GM12878 (cell line): ENCODE measurements around the gene CFAP92. TPM values are rescaled to one million over a fixed set of nuclear protein-coding genes. Genes with fewer than 3 reads are reported as not detected.

ENCODE experiments used
- ATAC-seq: fragments of 200-7000 bp; cut with Tn5 transposase; 3 replicates; pipeline ENCODE4 v1.9.1; 2020; ENCODE audit warnings: mild to moderate bottlenecking, moderate library complexity
- BruUV-seq: library from RNA; stranded (reverse); fragments of 400-500 nt; replicated peaks from 2 replicates; lab custom pipeline; 2021; lab: Mats Ljungman, UMichigan
- CTCF ChIA-PET: fragments of 300-600 bp; sonication (Branson Sonifier 250); formaldehyde crosslinking; extraction: SDS; loops from one replicate; lab custom pipeline; 2021; ENCODE audit warnings: inconsistent platforms; lab: Yijun Ruan, JAX
- POLR2A ChIA-PET: fragments of 350-600 bp; formaldehyde crosslinking; extraction: SDS; loops from one replicate; lab custom pipeline; 2021; ENCODE audit warnings: inconsistent platforms; lab: Charles Lee
- RAD21 ChIA-PET: fragments of 300-600 bp; sonication (Branson Sonifier 250); formaldehyde crosslinking; loops from one replicate; lab custom pipeline; 2023; ENCODE audit warnings: antibody characterized with exemption; ENCODE audit not compliant: unreplicated experiment; lab: Charles Lee
- SMC1A ChIA-PET: fragments of 300-600 bp; sonication (Branson Sonifier 250); formaldehyde crosslinking; loops from one replicate; lab custom pipeline; 2023; ENCODE audit not compliant: unreplicated experiment, uncharacterized antibody; lab: Charles Lee
- DNase-seq: peaks from one replicate; pipeline ENCODE4 v3.0.0-alpha.2; 2011; ENCODE audit warnings: low read depth, low spot score
- FAIRE-seq: peaks from 3 replicates; lab custom pipeline; 2011; peaks lifted over from hg19 to GRCh38; lab: Jason Lieb, UNC
- H2AFZ ChIP-seq: 2 replicates; pipeline ENCODE4 v1.6.0; 2011; ENCODE audit warnings: low read depth, low read length, control low read depth; ENCODE audit not compliant: control insufficient read depth
- H3K27ac ChIP-seq: 2 replicates; pipeline ENCODE4 v1.5.1; 2011; ENCODE audit warnings: control low read depth; ENCODE audit not compliant: control insufficient read depth, insufficient read depth
- H3K27me3 ChIP-seq, 2 experiments: replicated peaks in 1 of 2; 2 replicates each; pipeline versions ENCODE4 v1.6.0 to v1.6.1; 2011; ENCODE audit warnings: low read length in 1 of 2; ENCODE audit not compliant: control insufficient read depth in 2 of 2, insufficient read depth in 2 of 2
- H3K36me3 ChIP-seq, 2 experiments: 2 replicates each; pipeline ENCODE4 v1.5.1; 2011; ENCODE audit warnings: low read length in 1 of 2; ENCODE audit not compliant: control insufficient read depth in 2 of 2, insufficient read depth in 2 of 2
- H3K4me1 ChIP-seq: 2 replicates; pipeline ENCODE4 v1.6.1; 2011; ENCODE audit warnings: mild to moderate bottlenecking, low read length, moderate library complexity, mixed read lengths; ENCODE audit not compliant: control insufficient read depth, insufficient read depth
- H3K4me2 ChIP-seq: 2 replicates; pipeline ENCODE4 v1.6.0; 2011; ENCODE audit warnings: control low read depth; ENCODE audit not compliant: control insufficient read depth, insufficient read depth
- H3K4me3 ChIP-seq: fragments of 200-600 bp; sonication (generic); 2 replicates; pipeline ENCODE4 v1.5.1; 2016
- H3K79me2 ChIP-seq: 2 replicates; pipeline ENCODE4 v1.6.0; 2011; ENCODE audit warnings: low read length; ENCODE audit not compliant: control insufficient read depth, insufficient read depth
- H3K9ac ChIP-seq: 2 replicates; pipeline ENCODE4 v1.8.0; 2011; ENCODE audit warnings: low read length, control low read depth, mixed read lengths; ENCODE audit not compliant: control insufficient read depth, insufficient read depth
- H3K9me3 ChIP-seq: replicated peaks from 3 replicates; pipeline ENCODE4 v1.5.1; 2011; ENCODE audit warnings: mild to moderate bottlenecking, low read length; ENCODE audit not compliant: control insufficient read depth, insufficient read depth
- H4K20me1 ChIP-seq: 2 replicates; pipeline ENCODE4 v1.6.0; 2011; ENCODE audit not compliant: control insufficient read depth, insufficient read depth
- CBX3 ChIP-seq: fragments of 200-600 bp; sonication (generic); IDR thresholded peaks from 2 replicates; pipeline ENCODE4 v1.6.1; 2016; ENCODE audit warnings: low read depth, borderline replicate concordance
- CHD4 ChIP-seq: fragments of 200-600 bp; sonication (generic); IDR thresholded peaks from 2 replicates; pipeline ENCODE4 v1.6.1; 2016; ENCODE audit warnings: mild to moderate bottlenecking
- NR2C2 ChIP-seq: IDR thresholded peaks from 2 replicates; pipeline ENCODE4 v1.6.1; 2011; ENCODE audit warnings: borderline replicate concordance, low read depth; ENCODE audit not compliant: control insufficient read depth, insufficient read length
- RBBP5 ChIP-seq: fragments of 200-600 bp; sonication (generic); conservative IDR thresholded peaks from 2 replicates; pipeline ENCODE4 v1.6.1; 2016
- WGBS: methylation state at CpG from one replicate; pipeline ENCODE4 v1.1.6; 2016; ENCODE audit warnings: low lambda C conversion rate; ENCODE audit not compliant: insufficient replicate concordance, insufficient coverage; ENCODE audit errors: missing lambda C conversion rate; 5-methylcytosine and 5-hydroxymethylcytosine counted together
- in situ Hi-C: fragments of 300-500 bp; cut with MboI; formaldehyde crosslinking; loops from 9 replicates; pipeline ENCODE4 v1.14.3; 2018; ENCODE audit warnings: mixed read lengths
- intact Hi-C: fragments of 100-400 bp; cut with micrococcal nuclease; formaldehyde crosslinking; loops from one replicate; pipeline ENCODE4 v1.14.2; 2022; ENCODE audit not compliant: unreplicated experiment
- polyA plus RNA-seq, 11 experiments: library from polyadenylated mRNA; depleted of rRNA in 4 of 11; unstranded in 6 of 11; stranded (reverse) in 5 of 11; fragments of >200 nt; fragmentation: Nextera tagmentation in 4 of 11; fragmentation: Illumina TruSeq in 1 of 11; extraction: Ambion mirVana in 4 of 11; extraction: Trizol in 1 of 11; gene quantifications; 1 replicate in 1 of 11; 2 replicates in 10 of 11; pipeline versions ENCODE4 v1.2.1 to v1.2.3, GENCODE V29; 2011 to 2016; ENCODE audit warnings: inconsistent platforms in 2 of 11, missing spikeins in 2 of 11, low read depth in 1 of 11
- total RNA-seq, 4 experiments: library from RNA; depleted of rRNA in 3 of 4; stranded (reverse); fragments of >200 nt in 3 of 4; fragmentation: Illumina TruSeq in 1 of 4; extraction: Trizol in 1 of 4; gene quantifications; 2 replicates each; pipeline versions ENCODE4 v1.2.1 to v1.2.3, GENCODE V29; 2013 to 2021
- TF ChIP-seq, protein P1 (sequence below): fragments of 450-650 bp; IDR thresholded peaks from 2 replicates; pipeline ENCODE4 v1.6.1; 2017; ENCODE audit warnings: low read depth, mild to moderate bottlenecking, moderate library complexity
- TF ChIP-seq, protein P2 (sequence below): fragments of 450-650 bp; IDR thresholded peaks from 2 replicates; pipeline ENCODE4 v1.6.1; 2017; ENCODE audit warnings: antibody characterized with exemption, mild to moderate bottlenecking, moderate library complexity
- TF ChIP-seq, protein P3 (sequence below): fragments of 150-350 bp; IDR thresholded peaks from 2 replicates; pipeline ENCODE4 v1.6.1; 2014; ENCODE audit warnings: mild to moderate bottlenecking, low read depth, low read length

CFAP92 gene
- total and polyA plus RNA-seq, 10 of the 15 experiments (the other 5 are each of a cell fraction or from before 2014, with no cell fraction given) = 0.05 to 0.52 (median 0.14) TPM; not detected in 7

DNA sequence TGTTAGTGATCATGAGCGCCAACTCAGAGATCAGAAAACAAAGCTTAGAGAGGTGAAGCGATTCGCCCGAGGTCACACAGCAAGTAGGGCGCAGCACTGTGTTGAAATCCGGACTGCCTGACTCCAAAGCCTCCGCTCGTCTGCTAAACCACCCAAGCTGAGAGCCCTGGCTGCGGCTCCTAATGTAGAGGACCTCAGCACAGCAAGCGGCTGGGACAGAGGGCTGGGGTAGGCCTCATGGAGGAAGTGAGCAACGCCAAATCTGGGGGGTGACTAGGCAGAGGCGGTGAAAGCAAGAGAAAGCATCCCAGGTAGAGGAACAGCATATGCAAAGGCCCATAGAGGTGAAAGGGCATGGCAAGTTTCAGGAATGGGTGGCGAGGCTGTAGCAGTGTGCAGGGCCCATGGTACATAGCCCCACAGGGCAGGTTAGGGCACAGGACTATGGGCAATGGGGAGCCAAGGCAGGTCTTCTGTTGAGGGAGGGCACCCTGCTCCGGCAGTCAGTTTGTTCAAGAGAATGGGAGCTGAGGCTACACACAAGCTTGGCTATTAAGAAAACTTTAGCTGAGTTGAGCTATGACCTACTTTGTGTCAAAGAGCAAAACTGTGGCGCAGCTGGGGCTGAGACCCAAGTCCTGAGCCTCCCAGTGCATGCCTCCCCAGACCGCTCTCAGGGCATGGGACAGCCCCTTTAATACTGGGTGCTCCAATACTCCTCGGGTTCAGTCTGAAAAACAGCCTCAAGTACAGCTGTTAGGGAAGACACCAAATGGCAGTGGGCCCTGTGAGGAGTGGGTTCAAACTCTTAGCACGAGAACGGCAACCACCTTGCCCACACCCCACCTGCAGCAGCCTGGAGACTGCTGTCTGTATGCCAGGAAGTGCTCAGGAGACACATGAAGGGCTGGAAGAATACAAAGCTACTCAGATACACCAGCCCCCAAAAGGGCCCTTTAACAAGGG is 988 bp upstream of the CFAP92 start:
- no peak overlapping the region for H3K4me3 ChIP-seq
- CTCF ChIA-PET = interaction anchor here (0.6 to 2.3 kb wide), 4 partner anchors 22 to 42 kb away, joined by 3 to 18 read pairs (median 4); no protein-coding TSS in a partner anchor
- H3K9ac ChIP-seq = no peak overlapping the region
- RAD21 ChIA-PET = interaction anchor here (0.9 to 1.5 kb wide), 3 partner anchors 21 to 250 kb away, joined by 3 to 5 read pairs (median 3); no protein-coding TSS in a partner anchor
- DNase-seq = no peak
- H3K27me3 ChIP-seq = peaks cover 2 to 13% of the 10 kb centered on the region in 2 experiments
- no peak overlapping the region for H3K27ac ChIP-seq
- in situ Hi-C loops (no loop called here), intact Hi-C loops (no loop called here)
- no peaks in the 10 kb centered on the region for H3K79me2 ChIP-seq
- no peak for ATAC-seq
- BruUV-seq = no TSS peak
- TF ChIP-seq, protein P1, sequence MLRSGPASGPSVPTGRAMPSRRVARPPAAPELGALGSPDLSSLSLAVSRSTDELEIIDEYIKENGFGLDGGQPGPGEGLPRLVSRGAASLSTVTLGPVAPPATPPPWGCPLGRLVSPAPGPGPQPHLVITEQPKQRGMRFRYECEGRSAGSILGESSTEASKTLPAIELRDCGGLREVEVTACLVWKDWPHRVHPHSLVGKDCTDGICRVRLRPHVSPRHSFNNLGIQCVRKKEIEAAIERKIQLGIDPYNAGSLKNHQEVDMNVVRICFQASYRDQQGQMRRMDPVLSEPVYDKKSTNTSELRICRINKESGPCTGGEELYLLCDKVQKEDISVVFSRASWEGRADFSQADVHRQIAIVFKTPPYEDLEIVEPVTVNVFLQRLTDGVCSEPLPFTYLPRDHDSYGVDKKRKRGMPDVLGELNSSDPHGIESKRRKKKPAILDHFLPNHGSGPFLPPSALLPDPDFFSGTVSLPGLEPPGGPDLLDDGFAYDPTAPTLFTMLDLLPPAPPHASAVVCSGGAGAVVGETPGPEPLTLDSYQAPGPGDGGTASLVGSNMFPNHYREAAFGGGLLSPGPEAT = no peak
- TF ChIP-seq RBBP5 (no peak), CHD4 (no peak), CBX3 (no peak), NR2C2 (no peak)
- TF ChIP-seq, protein P2, sequence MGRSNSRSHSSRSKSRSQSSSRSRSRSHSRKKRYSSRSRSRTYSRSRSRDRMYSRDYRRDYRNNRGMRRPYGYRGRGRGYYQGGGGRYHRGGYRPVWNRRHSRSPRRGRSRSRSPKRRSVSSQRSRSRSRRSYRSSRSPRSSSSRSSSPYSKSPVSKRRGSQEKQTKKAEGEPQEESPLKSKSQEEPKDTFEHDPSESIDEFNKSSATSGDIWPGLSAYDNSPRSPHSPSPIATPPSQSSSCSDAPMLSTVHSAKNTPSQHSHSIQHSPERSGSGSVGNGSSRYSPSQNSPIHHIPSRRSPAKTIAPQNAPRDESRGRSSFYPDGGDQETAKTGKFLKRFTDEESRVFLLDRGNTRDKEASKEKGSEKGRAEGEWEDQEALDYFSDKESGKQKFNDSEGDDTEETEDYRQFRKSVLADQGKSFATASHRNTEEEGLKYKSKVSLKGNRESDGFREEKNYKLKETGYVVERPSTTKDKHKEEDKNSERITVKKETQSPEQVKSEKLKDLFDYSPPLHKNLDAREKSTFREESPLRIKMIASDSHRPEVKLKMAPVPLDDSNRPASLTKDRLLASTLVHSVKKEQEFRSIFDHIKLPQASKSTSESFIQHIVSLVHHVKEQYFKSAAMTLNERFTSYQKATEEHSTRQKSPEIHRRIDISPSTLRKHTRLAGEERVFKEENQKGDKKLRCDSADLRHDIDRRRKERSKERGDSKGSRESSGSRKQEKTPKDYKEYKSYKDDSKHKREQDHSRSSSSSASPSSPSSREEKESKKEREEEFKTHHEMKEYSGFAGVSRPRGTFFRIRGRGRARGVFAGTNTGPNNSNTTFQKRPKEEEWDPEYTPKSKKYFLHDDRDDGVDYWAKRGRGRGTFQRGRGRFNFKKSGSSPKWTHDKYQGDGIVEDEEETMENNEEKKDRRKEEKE = no peak
- TF ChIP-seq, protein P3, sequence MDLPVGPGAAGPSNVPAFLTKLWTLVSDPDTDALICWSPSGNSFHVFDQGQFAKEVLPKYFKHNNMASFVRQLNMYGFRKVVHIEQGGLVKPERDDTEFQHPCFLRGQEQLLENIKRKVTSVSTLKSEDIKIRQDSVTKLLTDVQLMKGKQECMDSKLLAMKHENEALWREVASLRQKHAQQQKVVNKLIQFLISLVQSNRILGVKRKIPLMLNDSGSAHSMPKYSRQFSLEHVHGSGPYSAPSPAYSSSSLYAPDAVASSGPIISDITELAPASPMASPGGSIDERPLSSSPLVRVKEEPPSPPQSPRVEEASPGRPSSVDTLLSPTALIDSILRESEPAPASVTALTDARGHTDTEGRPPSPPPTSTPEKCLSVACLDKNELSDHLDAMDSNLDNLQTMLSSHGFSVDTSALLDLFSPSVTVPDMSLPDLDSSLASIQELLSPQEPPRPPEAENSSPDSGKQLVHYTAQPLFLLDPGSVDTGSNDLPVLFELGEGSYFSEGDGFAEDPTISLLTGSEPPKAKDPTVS = no peak
- no peak for FAIRE-seq
- POLR2A ChIA-PET = interaction anchor here (0.6 to 1.3 kb wide), 2 partner anchors 19 to 155 kb away, joined by 3 to 4 read pairs; no protein-coding TSS in a partner anchor
- no peaks in the 10 kb centered on the region for H4K20me1 ChIP-seq
- H3K4me1 ChIP-seq = 0 out of 2 replicates have a peak, but pooled peaks cover 4% of the 10 kb centered on the region
- no peak overlapping the region for H2AFZ ChIP-seq
- peak overlapping the region; percentile 77 for H3K4me2 ChIP-seq
- H3K9me3 ChIP-seq = no peaks in the 10 kb centered on the region; the same call in 2 of the 3 replicates
- H3K36me3 ChIP-seq = no peaks in the 10 kb centered on the region
- SMC1A ChIA-PET = interaction anchor here (0.9 to 1.3 kb wide), 2 partner anchors 11 to 59 kb away, joined by 3 read pairs; no protein-coding TSS in a partner anchor
- 63% methylated on average over 19 of the region's 19 CpGs for WGBS
